ENCODE results near the gene CDV3.

CDV3 gene

GRCh38 chr3:133574260-133574881 is 885 bp downstream of the CDV3 start:
- H4K20me1 ChIP-seq = peaks cover 48 to 54% (median 52%) of the 10 kb centered on the region in 11 experiments
- H3K9me3 ChIP-seq (replicated peaks in 1 of 11) = no peaks in the 10 kb centered on the region
- H3K4me3 ChIP-seq = peak overlapping the region; percentile 71 to 96 (median 86)
- H3K36me3 ChIP-seq = peaks cover 42 to 46% (median 45%) of the 10 kb centered on the region in 11 experiments
- peak overlapping the region; percentile 81 to 98 (median 94); a peak in 21 of 22 replicates for H3K4me2 ChIP-seq
- H3K27ac ChIP-seq = peak overlapping the region; percentile 96 to 99 (median 98)
- TF ChIP-seq Cebpa-rat (IDR thresholded peaks at IDR 0.05) = no peak
- peak overlapping the region; percentile 97 to 99 (median 98) for H3K9ac ChIP-seq
- H3K27me3 ChIP-seq = no peaks in the 10 kb centered on the region
- H3K4me1 ChIP-seq = peaks cover 49 to 74% (median 68%) of the 10 kb centered on the region in 10 experiments

- peaks cover 47 to 53% (median 51%) of the 10 kb centered on the region in 11 experiments for H3K36me3 ChIP-seq
- H3K4me1 ChIP-seq = peaks cover 49 to 70% (median 64%) of the 10 kb centered on the region in 10 experiments
- no peak for TF ChIP-seq Cebpa-rat (IDR thresholded peaks at IDR 0.05)
- H3K9ac ChIP-seq = peak overlapping the region; percentile 97 to 99 (median 98)
- peak overlapping the region; percentile 71 to 96 (median 86) for H3K4me3 ChIP-seq
- no peaks in the 10 kb centered on the region for H3K9me3 ChIP-seq (replicated peaks in 1 of 11)
- no peaks in the 10 kb centered on the region for H3K27me3 ChIP-seq
- H3K4me2 ChIP-seq = peak overlapping the region; percentile 81 to 98 (median 94)
- peaks cover 54 to 61% (median 59%) of the 10 kb centered on the region in 11 experiments for H4K20me1 ChIP-seq
- H3K27ac ChIP-seq = peak overlapping the region; percentile 96 to 99 (median 98)
Measured at GRCh38 chr3:133575086-133575485, 1.6 kb downstream of the CDV3 start.

GRCh38 chr3:133576169-133576568 is 2.7 kb downstream of the CDV3 start:
- H3K36me3 ChIP-seq = peaks cover 58 to 64% (median 62%) of the 10 kb centered on the region in 11 experiments
- H3K4me3 ChIP-seq = peak overlapping the region; percentile 71 to 96 (median 86); a peak in 19 of 20 replicates
- H4K20me1 ChIP-seq = peaks cover 65 to 71% (median 70%) of the 10 kb centered on the region in 11 experiments
- peak overlapping the region; percentile 81 to 98 (median 94) for H3K4me2 ChIP-seq
- peak overlapping the region; percentile 31 to 99 (median 98); a peak in 21 of 22 replicates for H3K9ac ChIP-seq
- no peaks in the 10 kb centered on the region for H3K27me3 ChIP-seq
- H3K4me1 ChIP-seq = peaks cover 43 to 69% (median 56%) of the 10 kb centered on the region in 10 experiments
- no peaks in the 10 kb centered on the region for H3K9me3 ChIP-seq (replicated peaks in 1 of 11)
- no peak for TF ChIP-seq Cebpa-rat (IDR thresholded peaks at IDR 0.05)
- H3K27ac ChIP-seq = peak overlapping the region in 5 of 11 experiments; percentile 0 to 99 (median 3); a peak in 4 of 22 replicates

GRCh38 chr3:133578548-133579191 is 5.2 kb downstream of the CDV3 start:
- Histone ChIP-seq H3K36me3 (peaks cover 83 to 89% (median 87%) of the 10 kb centered on the region in 11 experiments), H3K4me3 (peak overlapping the region in 3 of 10 experiments; percentile 10 to 78 (median 71); a peak in 3 of 20 replicates), H3K27me3 (no peaks in the 10 kb centered on the region), H3K27ac (no peak overlapping the region), H4K20me1 (peaks cover 90 to 96% (median 95%) of the 10 kb centered on the region in 11 experiments), H3K9ac (peak overlapping the region in 2 of 11 experiments; percentile 98 to 99; a peak in 4 of 22 replicates), H3K4me2 (peak overlapping the region in 9 of 11 experiments; percentile 24 to 98 (median 86); a peak in 18 of 22 replicates), H3K4me1 (peaks cover 27 to 64% (median 53%) of the 10 kb centered on the region in 10 experiments), H3K9me3 (replicated peaks in 1 of 11) (no peaks in the 10 kb centered on the region)
- TF ChIP-seq Cebpa-rat (IDR thresholded peaks at IDR 0.05) = no peak

GRCh38 chr3:133583396-133583795 is 9.9 kb downstream of the CDV3 start:
- H3K9me3 ChIP-seq (replicated peaks in 1 of 11) = no peaks in the 10 kb centered on the region
- peaks cover 97 to 100% (median 98%) of the 10 kb centered on the region in 11 experiments for H3K36me3 ChIP-seq
- peaks cover 8 to 49% (median 38%) of the 10 kb centered on the region in 10 experiments for H3K4me1 ChIP-seq
- no peak overlapping the region for H3K27ac ChIP-seq
- H3K4me3 ChIP-seq = no peak overlapping the region
- no peak for TF ChIP-seq Cebpa-rat (IDR thresholded peaks at IDR 0.05)
- no peak overlapping the region for H3K9ac ChIP-seq
- H3K4me2 ChIP-seq = peak overlapping the region in 1 of 11 experiments; percentile 0; a peak in 2 of 22 replicates
- H4K20me1 ChIP-seq = peaks cover 97 to 100% (median 100%) of the 10 kb centered on the region in 11 experiments
- H3K27me3 ChIP-seq = no peaks in the 10 kb centered on the region

GRCh38 chr3:133588035-133588434 is 14.5 kb downstream of the CDV3 start:
- Histone ChIP-seq H3K36me3 (peaks cover 68 to 77% (median 72%) of the 10 kb centered on the region in 11 experiments), H3K9ac (no peak overlapping the region)
- no peak for TF ChIP-seq Cebpa-rat (IDR thresholded peaks at IDR 0.05)

GRCh38 chr3:133588784-133589465 is 15.4 kb downstream of the CDV3 start:
- Histone ChIP-seq H3K4me3 (no peak overlapping the region), H3K4me1 (peaks cover 0 to 23% (median 15%) of the 10 kb centered on the region in 10 experiments; a peak in 13 of 20 replicates), H3K27ac (no peak overlapping the region), H3K27me3 (no peaks in the 10 kb centered on the region), H3K9me3 (replicated peaks in 1 of 11) (no peaks in the 10 kb centered on the region), H3K4me2 (no peak overlapping the region), H3K36me3 (peaks cover 59 to 69% (median 64%) of the 10 kb centered on the region in 11 experiments), H3K9ac (no peak overlapping the region), H4K20me1 (peaks cover 61 to 94% (median 79%) of the 10 kb centered on the region in 11 experiments)
- no peak for TF ChIP-seq Cebpa-rat (IDR thresholded peaks at IDR 0.05)

More at GRCh38 chr3:133588035-133588434, 14.5 kb downstream of the CDV3 start:
- no peaks in the 10 kb centered on the region for H3K27me3 ChIP-seq
- peaks cover 70 to 99% (median 88%) of the 10 kb centered on the region in 11 experiments for H4K20me1 ChIP-seq
- no peak overlapping the region for H3K4me2 ChIP-seq
- H3K9me3 ChIP-seq (replicated peaks in 1 of 11) = no peaks in the 10 kb centered on the region
- H3K27ac ChIP-seq = no peak overlapping the region
- peaks cover 0 to 32% (median 19%) of the 10 kb centered on the region in 10 experiments; a peak in 15 of 20 replicates for H3K4me1 ChIP-seq
- H3K4me3 ChIP-seq = no peak overlapping the region

- peaks cover 55 to 89% (median 73%) of the 10 kb centered on the region in 11 experiments for H4K20me1 ChIP-seq
Measured at GRCh38 chr3:133589503-133589902, 16.0 kb downstream of the CDV3 start.

More at GRCh38 chr3:133589503-133589902, 16.0 kb downstream of the CDV3 start:
- peaks cover 0 to 20% (median 14%) of the 10 kb centered on the region in 10 experiments; a peak in 12 of 20 replicates for H3K4me1 ChIP-seq
- no peak overlapping the region for H3K4me3 ChIP-seq
- no peak overlapping the region for H3K9ac ChIP-seq
- H3K36me3 ChIP-seq = peaks cover 53 to 63% (median 58%) of the 10 kb centered on the region in 11 experiments
- H3K9me3 ChIP-seq (replicated peaks in 1 of 11) = no peaks in the 10 kb centered on the region
- no peak for TF ChIP-seq Cebpa-rat (IDR thresholded peaks at IDR 0.05)
- no peak overlapping the region for H3K27ac ChIP-seq
- no peak overlapping the region for H3K4me2 ChIP-seq
- no peaks in the 10 kb centered on the region for H3K27me3 ChIP-seq

Data from BLaER1 treated with 17β-estradiol and CSF1 and Interleukin-3, amounts not matched to agents 10 nM and 100 nM (cell line).